Upper lobe of left lung (tissue), 6 donors: ENCODE results near the gene METAP2. TPM values are rescaled to one million over a fixed set of nuclear protein-coding genes. Genes with fewer than 3 reads are reported as not detected.

Experiments
- ATAC-seq, 2 donors: fragments of 200-7000 bp; cut with Tn5 transposase; one replicate each; pipeline ENCODE4 v1.9.1; 2022; ENCODE audit warnings: mild to moderate bottlenecking in 2 of 2, moderate library complexity in 2 of 2; ENCODE audit not compliant: low FRiP score in 2 of 2
- DNase-seq, 2 donors: peaks; one replicate each; pipeline ENCODE4 v3.0.0-alpha.2; 2019 to 2020
- H3K27ac ChIP-seq, 4 donors: fragments of 200-600 bp; sonication (generic); one replicate each; pipeline ENCODE4 v1.5.1; 2016 to 2019
- H3K27me3 ChIP-seq, 4 donors: fragments of 200-600 bp; sonication (generic); one replicate each; pipeline ENCODE4 v1.5.1; 2017 to 2019
- H3K36me3 ChIP-seq, 4 donors: fragments of 200-600 bp; sonication (generic); one replicate each; pipeline ENCODE4 v1.5.1; 2016 to 2019
- H3K4me1 ChIP-seq, 4 donors: fragments of 200-600 bp; sonication (generic); one replicate each; pipeline ENCODE4 v1.5.1; 2018 to 2019
- H3K4me3 ChIP-seq, 4 donors: fragments of 200-600 bp; sonication (generic); one replicate each; pipeline ENCODE4 v1.5.1; 2017 to 2019; ENCODE audit warnings: mild to moderate bottlenecking in 2 of 4, moderate library complexity in 1 of 4
- H3K9me3 ChIP-seq, 4 donors: fragments of 200-600 bp; sonication (generic); one replicate each; pipeline ENCODE4 v1.5.1; 2018 to 2019
- CTCF ChIP-seq, 6 experiments: fragments of 450-650 bp in 4 of 6; fragments of 200-600 bp in 2 of 6; sonication (generic) in 2 of 6; IDR thresholded peaks; one replicate each; pipeline ENCODE4 v1.5.1; 2016 to 2019; ENCODE audit warnings: antibody characterized with exemption in 6 of 6
- EP300 ChIP-seq, 4 donors: sonication (generic); formaldehyde crosslinking; IDR thresholded peaks; one replicate each; pipeline ENCODE4 v1.5.1; 2017; ENCODE audit warnings: antibody characterized with exemption in 4 of 4, control low read depth in 2 of 4
- POLR2A ChIP-seq, 4 donors: fragments of 450-650 bp; IDR thresholded peaks; one replicate each; pipeline ENCODE4 v1.5.1; 2016 to 2017; ENCODE audit warnings: antibody characterized with exemption in 4 of 4, mild to moderate bottlenecking in 2 of 4
- POLR2AphosphoS5 ChIP-seq, 2 donors: sonication (generic); formaldehyde crosslinking; IDR thresholded peaks; one replicate each; pipeline ENCODE4 v1.5.1; 2017; ENCODE audit warnings: antibody characterized with exemption in 2 of 2
- WGBS, 2 donors: methylation state at CpG; one replicate each; pipeline ENCODE4 v1.1.5; 2017 to 2018; 5-methylcytosine and 5-hydroxymethylcytosine counted together
- total RNA-seq, 6 donors: library from RNA; depleted of rRNA in 4 of 6; stranded (reverse); fragments of >200 nt in 4 of 6; gene quantifications; one replicate each; pipeline versions ENCODE4 v1.1.0 to v1.2.1, GENCODE V29; 2016 to 2021
- donor health status: DM: no; HTN: no; CAD: no; lungs with moderate emphysema.
- donor health status: DM: no; HTN: yes; CAD: no; lungs with severe emphysema.

Gene METAP2
- total RNA-seq, 6 donors from 2014 or later = 44.0 to 75.0 (median 50.3) TPM

- no peaks in the 10 kb centered on the region for H3K27me3 ChIP-seq
- no peak for ATAC-seq
Observed at GRCh38 chr12:95484524-95484923, 10.6 kb downstream of the METAP2 start.

GRCh38 chr12:95487024-95487423 is 13.1 kb downstream of the METAP2 start:
- WGBS, 2 donors = 60 to 66% methylated on average over 2 of the region's 2 CpGs
- H3K27ac ChIP-seq = no peak overlapping the region
- DNase-seq (no peak), ATAC-seq (no peak)
- H3K4me3 ChIP-seq = no peak overlapping the region
- H3K27me3 ChIP-seq = no peaks in the 10 kb centered on the region
- peaks cover 0 to 17% (median 8%) of the 10 kb centered on the region in 4 donors for H3K4me1 ChIP-seq
- no peak for TF ChIP-seq EP300 (IDR thresholded peaks at IDR 0.05)
- no peak for TF ChIP-seq POLR2A (IDR thresholded peaks at IDR 0.05)
- TF ChIP-seq POLR2AphosphoS5 (IDR thresholded peaks at IDR 0.05) = no peak
- no peak for TF ChIP-seq CTCF (IDR thresholded peaks at IDR 0.05)
- H3K36me3 ChIP-seq = peaks cover 0 to 65% (median 21%) of the 10 kb centered on the region in 4 donors
- no peaks in the 10 kb centered on the region for H3K9me3 ChIP-seq

More at GRCh38 chr12:95484524-95484923, 10.6 kb downstream of the METAP2 start:
- H3K27ac ChIP-seq = no peak overlapping the region
- peaks cover 18 to 40% (median 23%) of the 10 kb centered on the region in 4 donors for H3K4me1 ChIP-seq
- no peak for DNase-seq
- H3K4me3 ChIP-seq = no peak overlapping the region
- H3K36me3 ChIP-seq = peaks cover 0 to 47% (median 15%) of the 10 kb centered on the region in 4 donors
- H3K9me3 ChIP-seq = no peaks in the 10 kb centered on the region
- TF ChIP-seq POLR2AphosphoS5 (IDR thresholded peaks at IDR 0.05) (no peak), POLR2A (IDR thresholded peaks at IDR 0.05) (no peak), EP300 (IDR thresholded peaks at IDR 0.05) (no peak), CTCF (IDR thresholded peaks at IDR 0.05) (no peak)

GRCh38 chr12:95492462-95492861 is 18.5 kb downstream of the METAP2 start:
- Histone ChIP-seq H3K4me1 (no peaks in the 10 kb centered on the region), H3K27ac (no peak overlapping the region), H3K36me3 (peaks cover 5 to 85% (median 28%) of the 10 kb centered on the region in 4 donors), H3K27me3 (no peaks in the 10 kb centered on the region), H3K9me3 (no peaks in the 10 kb centered on the region), H3K4me3 (no peak overlapping the region)
- no peak for TF ChIP-seq POLR2AphosphoS5 (IDR thresholded peaks at IDR 0.05)
- no peak for TF ChIP-seq CTCF (IDR thresholded peaks at IDR 0.05)
- no peak for TF ChIP-seq POLR2A (IDR thresholded peaks at IDR 0.05)
- no peak for TF ChIP-seq EP300 (IDR thresholded peaks at IDR 0.05)
- WGBS, 2 donors = 86 to 89% methylated on average over 2 of the region's 2 CpGs
- ATAC-seq = no peak
- no peak for DNase-seq

- Histone ChIP-seq H3K4me1 (no peaks in the 10 kb centered on the region), H3K27me3 (no peaks in the 10 kb centered on the region), H3K36me3 (peaks cover 7 to 85% (median 35%) of the 10 kb centered on the region in 4 donors), H3K27ac (no peak overlapping the region), H3K9me3 (no peaks in the 10 kb centered on the region), H3K4me3 (no peak overlapping the region)
- TF ChIP-seq CTCF (IDR thresholded peaks at IDR 0.05) (no peak), POLR2A (IDR thresholded peaks at IDR 0.05) (no peak), POLR2AphosphoS5 (IDR thresholded peaks at IDR 0.05) (no peak), EP300 (IDR thresholded peaks at IDR 0.05) (no peak)
- no peak for ATAC-seq
- WGBS, 2 donors = 84% methylated on average over 2 of the region's 2 CpGs
- no peak for DNase-seq
Observed at GRCh38 chr12:95494888-95495287, 20.9 kb downstream of the METAP2 start.

- Histone ChIP-seq H3K4me3 (no peak overlapping the region), H3K27ac (peak overlapping the region in 2 of 4 donors; percentile 8 to 19), H3K9me3 (no peaks in the 10 kb centered on the region), H3K36me3 (peaks cover 7 to 85% (median 35%) of the 10 kb centered on the region in 4 donors), H3K4me1 (no peaks in the 10 kb centered on the region), H3K27me3 (no peaks in the 10 kb centered on the region)
- ATAC-seq (no peak), DNase-seq (no peak)
- TF ChIP-seq POLR2AphosphoS5 (IDR thresholded peaks at IDR 0.05) (no peak), EP300 (IDR thresholded peaks at IDR 0.05) (no peak), CTCF (IDR thresholded peaks at IDR 0.05) (no peak), POLR2A (IDR thresholded peaks at IDR 0.05) (no peak)
- 78 to 81% methylated on average over 1 of the region's 1 CpG for WGBS, 2 donors
Observed at GRCh38 chr12:95495433-95495832, 21.5 kb downstream of the METAP2 start.
